Embryonic facial prominence (tissue), 1 donor: ENCODE results near the gene RIMS3.
A peak's percentile ranks its signal among the peaks of the same experiment; 100 is the strongest.

Experiments
- DNase-seq: peaks from one replicate; pipeline ENCODE4 v3.0.0-alpha.2; 2016; ENCODE audit errors: extremely low spot score

RIMS3 gene

GRCh38 chr1:40691538-40692428 lies 26.3 kb upstream of the RIMS3 start, which contains the start of gene NFYC:
Gene NFYC (plus strand): TSS chr1:40691704. CDS start chr1:40738844, 47,140 bp downstream.
- DNase-seq = peak; percentile 100

GRCh38 chr1:40690771-40691537 lies 25.5 kb upstream of the RIMS3 start:
- no peak for DNase-seq

DNA sequence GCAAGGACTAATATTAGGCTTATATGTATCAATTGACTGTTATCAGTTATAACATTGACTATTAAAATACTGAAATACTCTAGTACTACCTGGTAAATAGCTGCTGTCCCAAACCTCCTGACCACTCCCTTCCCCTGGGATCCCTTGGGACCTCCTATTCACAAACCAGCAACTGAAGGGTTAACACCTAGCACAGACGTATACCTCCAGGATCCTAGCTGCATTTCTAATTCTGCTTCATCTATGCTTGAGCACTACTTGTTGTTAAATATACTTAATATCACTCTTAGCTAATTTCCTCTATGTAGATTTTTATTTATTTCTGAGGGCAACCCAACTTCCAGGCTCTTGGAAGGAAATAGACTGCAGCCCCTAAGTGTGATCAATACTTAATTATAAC lies 24.3 kb upstream of the RIMS3 start:
- no peak for DNase-seq

DNA sequence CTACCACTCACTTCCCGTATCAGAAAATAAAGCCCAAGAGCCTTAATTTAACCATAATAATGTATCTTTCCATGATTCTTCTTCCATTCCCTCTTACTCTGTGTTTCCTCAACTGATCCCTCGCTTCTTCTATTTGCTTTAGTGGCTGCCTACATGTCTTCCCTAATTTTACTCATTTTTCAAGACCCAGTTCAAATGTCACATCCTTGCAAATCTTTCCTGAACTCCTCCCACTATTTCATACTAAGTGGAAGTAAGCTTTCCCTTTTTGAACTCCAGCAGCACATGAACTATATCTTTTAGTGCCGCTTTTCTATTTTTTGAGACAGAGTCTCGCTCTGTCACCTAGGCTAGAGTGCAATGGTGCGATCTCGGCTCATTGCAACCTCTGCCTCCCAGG lies 22.2 kb upstream of the RIMS3 start:
- no peak for DNase-seq

DNA sequence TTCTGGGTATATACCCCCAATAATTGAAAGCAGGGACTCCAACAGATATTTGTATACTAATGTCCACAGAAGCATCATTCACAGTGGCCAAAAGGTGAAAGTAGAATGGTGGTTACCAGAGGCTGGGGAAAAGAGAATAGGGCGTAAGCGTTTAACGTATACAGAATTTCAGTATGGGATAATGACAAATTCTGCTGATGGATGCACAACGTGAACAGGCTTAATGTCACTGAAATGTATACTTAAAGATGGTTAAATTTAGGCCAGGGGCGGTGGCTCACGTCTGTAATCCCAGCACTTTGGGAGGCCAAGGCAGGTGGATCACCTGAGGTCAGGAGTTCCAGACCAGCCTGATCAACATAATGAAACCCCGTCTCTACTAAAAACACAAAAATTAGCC lies 21.6 kb upstream of the RIMS3 start:
- DNase-seq = no peak

- DNase-seq = no peak
Measured at GRCh38 chr1:40684669-40685068, 19.2 kb upstream of the RIMS3 start.

DNA sequence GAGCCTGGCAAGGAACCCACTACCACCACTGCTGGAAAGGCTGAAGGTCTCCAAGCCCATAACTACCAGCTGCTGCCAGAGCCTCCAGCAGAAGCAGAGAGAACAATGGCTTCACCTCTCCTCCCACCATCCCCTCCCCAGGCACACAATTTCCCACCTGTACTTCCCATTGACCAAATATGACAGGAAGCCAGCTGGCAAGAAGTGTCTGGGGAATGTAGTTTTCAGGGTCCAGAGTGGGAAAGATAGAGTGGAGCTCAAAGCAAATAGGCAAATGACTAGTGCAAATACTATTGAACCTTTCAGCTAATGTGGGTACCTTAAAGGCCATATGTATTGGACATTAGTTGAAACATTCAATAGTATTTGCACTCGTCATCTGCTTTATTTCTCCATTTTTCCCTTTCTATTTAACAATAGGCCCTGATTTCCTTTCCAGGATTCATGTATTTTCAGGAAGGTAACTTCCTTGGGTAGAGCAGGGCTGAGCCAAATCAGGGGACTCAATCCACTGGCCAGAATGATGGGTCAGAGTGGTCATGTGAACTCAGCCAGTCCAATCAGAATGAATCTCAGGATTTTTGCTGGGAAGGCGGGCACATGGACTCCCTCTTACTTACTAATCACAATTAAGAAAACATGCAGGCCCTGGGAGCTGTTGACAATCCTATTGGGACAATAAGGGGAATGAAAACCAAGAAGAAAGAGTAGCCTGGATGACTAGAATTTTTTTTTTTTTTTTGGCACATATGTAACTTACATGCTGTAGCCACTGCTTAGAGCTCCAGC lies 13.9 kb upstream of the RIMS3 start:
- DNase-seq = no peak

GRCh38 chr1:40676501-40676900 lies 11.0 kb upstream of the RIMS3 start:
- no peak for DNase-seq

DNA sequence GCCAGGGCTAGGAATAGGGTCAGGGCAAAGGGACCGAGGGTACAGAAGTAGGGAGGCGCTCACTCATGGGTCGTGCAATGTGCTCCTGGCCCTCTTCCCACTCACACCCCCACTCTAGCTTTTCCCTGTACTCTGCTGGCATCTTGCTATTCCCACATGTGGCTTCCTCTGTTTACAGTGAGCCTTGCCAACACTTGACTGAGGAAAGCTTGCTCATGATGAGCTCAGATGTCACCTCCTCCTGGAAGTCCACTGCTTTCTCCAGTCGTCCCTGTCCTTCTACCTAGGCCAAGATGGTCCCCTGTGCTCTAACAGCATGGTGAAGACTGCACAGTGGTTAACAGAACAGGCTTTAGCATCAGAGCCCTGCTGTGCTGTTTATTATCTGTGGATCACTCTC lies 8.0 kb upstream of the RIMS3 start:
- DNase-seq = no peak

DNA sequence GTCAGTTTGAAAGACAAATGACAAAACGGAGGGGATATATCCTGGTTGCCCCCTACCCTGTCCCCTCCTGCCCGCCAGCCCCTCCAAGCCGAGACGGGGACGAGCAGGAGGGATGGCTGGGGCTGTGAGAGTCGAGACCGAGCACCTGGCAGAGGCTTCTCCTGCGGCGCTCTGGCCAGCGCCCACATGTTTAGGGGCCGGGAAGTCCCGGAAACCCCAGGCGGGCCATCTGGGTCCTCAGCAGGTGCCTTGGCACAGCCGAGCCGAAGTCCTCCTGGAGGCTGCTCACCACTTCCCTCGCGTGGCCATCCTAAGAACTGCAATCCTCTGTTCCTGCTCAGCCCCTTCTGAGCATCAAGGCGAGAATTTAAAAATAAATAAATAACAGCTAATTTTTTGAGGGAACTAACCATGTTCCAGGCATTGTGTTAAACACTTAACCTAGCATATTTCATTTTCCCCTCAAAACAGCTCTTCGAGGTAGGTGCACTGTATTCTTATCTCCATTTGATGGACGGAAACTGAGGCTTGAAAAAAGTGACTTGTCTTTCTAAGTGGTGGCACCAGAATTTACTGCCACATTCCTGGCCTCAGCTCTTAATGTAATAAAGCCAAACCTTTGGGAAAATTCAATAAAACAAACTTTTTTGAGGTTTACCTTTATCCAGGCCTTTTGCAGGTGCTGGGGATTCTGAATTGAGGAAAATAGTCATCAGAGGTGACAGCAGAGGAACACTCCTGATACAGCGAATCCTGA lies 3.5 kb upstream of the RIMS3 start:
- DNase-seq = no peak

GRCh38 chr1:40664791-40665190 lies 691 bp downstream of the RIMS3 start:
- no peak for DNase-seq

DNA sequence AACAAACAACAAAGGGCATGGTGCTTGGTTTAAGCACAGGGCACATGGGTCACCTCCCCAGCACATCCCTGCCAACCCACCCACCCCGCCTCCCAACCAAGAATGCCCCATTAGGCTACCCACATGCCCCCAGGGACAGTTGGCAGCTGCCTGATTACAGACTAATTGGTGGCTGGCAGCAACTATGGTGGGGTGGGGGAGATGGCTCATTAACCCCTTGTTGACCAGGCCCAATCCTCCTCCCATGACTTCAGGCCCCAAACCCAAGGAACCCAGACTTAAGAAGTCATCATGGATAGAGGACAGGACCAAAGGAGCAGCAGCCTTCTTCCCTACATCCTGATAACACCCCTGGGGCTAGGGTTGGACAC lies 1.3 kb downstream of the RIMS3 start:
- DNase-seq = no peak

DNA sequence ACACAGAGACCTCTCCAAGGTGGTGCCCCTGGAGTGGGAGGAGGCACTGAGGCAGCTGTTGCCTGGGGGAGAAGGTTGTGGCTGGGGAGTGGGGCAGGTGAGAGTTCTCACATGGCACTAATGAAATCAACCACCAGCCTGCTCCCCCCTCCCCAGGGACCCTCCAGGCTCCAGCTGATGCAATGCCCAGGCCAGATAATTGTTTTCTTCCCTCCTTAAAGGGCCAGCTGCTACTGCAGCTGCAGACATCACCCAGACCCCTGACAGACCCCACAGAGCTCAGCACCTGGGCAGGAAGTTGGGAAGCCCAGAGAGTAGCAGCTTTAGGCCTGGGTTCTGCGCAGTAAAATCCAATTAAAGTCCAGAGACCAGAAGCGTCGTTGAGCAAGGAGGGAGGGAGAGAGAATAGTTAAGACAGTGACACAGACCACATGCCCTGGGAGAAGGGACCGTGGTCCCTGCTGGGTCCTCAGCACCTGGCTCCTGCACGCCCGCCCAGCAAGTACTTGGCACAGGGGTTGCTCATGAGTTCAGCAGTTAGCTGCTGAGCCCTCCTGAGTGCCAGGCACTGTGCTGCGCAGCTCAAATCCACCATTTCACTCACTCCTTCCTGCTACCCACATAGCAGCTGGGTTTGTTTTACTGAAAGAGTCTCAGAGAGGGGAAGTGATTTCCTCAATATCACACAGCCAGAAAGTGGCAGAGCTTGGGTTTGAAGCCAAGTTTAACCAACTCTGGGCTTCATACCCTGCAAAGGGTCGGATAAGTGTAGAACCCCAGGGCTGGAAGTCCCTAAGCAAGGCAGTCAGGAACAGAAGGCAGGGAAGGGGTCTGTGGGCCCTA lies 1.9 kb downstream of the RIMS3 start:
- DNase-seq = no peak

DNA sequence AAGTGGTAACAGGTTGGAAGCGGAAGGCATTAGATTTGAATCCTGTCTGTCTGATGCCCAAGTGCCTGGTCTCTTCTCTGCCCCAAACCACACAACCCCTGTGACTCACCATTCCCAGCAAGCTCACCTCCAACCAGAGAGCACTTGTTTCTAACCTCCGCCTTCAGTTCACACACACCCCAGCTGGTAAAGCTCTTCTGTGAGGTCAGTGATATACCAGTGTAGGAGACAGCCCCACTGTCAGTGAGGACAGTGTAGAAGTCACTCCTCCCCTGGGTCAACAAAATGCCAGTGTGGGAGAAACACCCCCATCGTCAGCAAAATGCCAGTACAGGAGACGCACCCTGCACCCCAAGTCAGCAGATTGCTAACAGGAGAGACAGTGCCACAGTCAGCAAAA lies 2.6 kb downstream of the RIMS3 start:
- DNase-seq = no peak

DNA sequence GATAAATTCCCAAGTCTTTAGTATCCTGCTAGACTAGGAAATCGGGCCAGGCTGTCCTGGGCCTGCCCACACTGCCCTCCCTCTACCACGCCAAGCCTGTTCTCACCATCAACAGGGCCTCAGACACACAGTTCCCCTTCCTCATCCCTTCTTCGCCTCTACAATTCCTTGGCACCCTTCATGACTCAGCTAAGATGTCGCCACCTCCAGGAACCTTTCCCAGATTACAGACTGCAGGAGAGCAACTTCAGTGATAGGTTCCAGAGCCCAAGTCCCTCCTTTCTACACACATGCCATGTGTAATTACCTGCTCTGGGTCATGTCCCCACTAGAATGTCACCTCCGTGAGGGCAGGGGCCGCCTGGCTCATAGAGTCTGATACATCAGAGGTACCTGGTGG lies 3.3 kb downstream of the RIMS3 start:
- no peak for DNase-seq

GRCh38 chr1:40661678-40662077 lies 3.8 kb downstream of the RIMS3 start:
- DNase-seq = no peak

DNA sequence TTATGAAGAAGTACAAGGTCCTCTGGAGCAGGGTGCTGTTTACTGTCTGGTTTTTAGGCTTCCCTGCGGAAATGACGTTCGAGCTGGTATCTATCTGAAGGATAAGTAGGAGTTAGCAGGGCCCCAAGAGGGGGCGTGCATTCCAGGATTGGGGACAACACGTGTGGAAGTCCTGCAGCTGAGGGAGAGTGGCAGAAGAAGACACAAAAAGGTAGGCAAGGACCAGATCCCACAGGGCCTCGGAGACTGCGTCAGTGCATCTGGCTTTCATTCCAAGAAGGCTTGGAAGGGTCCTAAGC lies 5.9 kb downstream of the RIMS3 start:
- no peak for DNase-seq

DNA sequence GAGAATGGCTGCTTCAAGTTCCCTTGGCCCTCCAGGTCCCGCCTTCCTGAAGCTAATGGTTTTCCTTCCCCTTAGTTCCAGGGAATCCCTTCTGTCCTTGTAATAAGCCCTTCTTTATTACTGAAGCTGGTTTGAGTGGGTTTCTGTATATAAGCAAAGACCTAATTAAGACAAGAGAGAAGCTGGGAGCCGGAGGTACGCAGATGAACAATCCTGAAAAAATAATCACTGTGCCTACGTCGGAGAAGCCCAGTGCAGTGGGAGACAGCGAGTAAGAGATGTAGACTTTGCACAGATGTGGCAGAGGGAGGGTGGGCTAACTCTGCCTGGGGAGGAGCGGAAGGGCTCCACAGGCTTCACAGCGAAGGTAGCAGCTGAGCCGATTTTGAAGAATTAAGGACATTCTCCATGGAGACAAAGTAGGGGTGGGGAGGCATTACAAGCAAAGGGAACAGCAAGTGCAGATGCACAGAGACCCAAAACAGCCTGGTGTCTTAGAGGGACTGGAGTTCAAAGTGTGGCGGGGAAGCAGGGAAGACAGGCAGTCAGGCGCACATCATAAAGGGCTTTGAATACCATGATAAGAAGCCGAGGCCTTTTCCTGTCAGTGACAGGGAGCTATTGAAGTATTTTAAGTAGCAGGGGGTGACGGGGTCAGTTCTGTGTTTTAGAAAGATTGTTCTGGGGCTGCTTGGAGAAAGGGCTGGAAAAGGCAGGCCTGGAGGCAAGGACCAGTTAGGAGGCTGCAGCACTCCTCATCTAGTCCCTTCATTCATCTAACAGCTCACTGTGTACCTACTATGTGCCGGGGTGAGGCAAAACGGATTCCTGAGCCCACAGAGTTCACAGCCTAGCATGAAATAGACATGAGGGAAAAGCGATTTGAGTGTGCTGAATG lies 6.5 kb downstream of the RIMS3 start:
- DNase-seq = no peak

- no peak for DNase-seq
Measured at GRCh38 chr1:40657046-40657445, 8.4 kb downstream of the RIMS3 start.
